HCT116 (cell line): ENCODE data around the gene CD160. TPM values are rescaled to one million over a fixed set of nuclear protein-coding genes. Genes with fewer than 3 reads are reported as not detected.
"Not testable (repeated sequence)": the region's sequence is repeated elsewhere in the genome, so short reads cannot be mapped to it uniquely, and the experiment has no call there.

Experiments
- ATAC-seq: fragments of 200-7000 bp; cut with Tn5 transposase; 2 replicates; pipeline ENCODE4 v1.9.1; 2020; ENCODE audit warnings: mild to moderate bottlenecking, moderate library complexity
- BruUV-seq: library from RNA; stranded (reverse); fragments of 400-500 nt; replicated peaks from 2 replicates; lab custom pipeline; 2021; lab: Mats Ljungman, UMichigan
- CTCF ChIA-PET: fragments of 300-600 bp; sonication (Branson Sonifier 250); formaldehyde crosslinking; loops from one replicate; lab custom pipeline; 2021; ENCODE audit warnings: antibody characterized with exemption; lab: Charles Lee
- POLR2A ChIA-PET: fragments of 300-600, 350-600 bp; sonication (Branson Sonifier 250); formaldehyde crosslinking; loops from one replicate; lab custom pipeline; 2021; ENCODE audit warnings: antibody characterized with exemption; lab: Charles Lee
- RAD21 ChIA-PET, 2 experiments: fragments of 300-600 bp; sonication (Branson Sonifier 250); formaldehyde crosslinking; loops; one replicate each; lab custom pipeline; 2023; ENCODE audit warnings: low total read pairs in 2 of 2; ENCODE audit not compliant: uncharacterized antibody in 2 of 2, unreplicated experiment in 2 of 2, low non-redundant PET in 1 of 2; lab: Charles Lee
- DNase-seq: peaks from one replicate; pipeline ENCODE4 v3.0.0-alpha.2; 2010; ENCODE audit warnings: low read depth, low spot score
- H2AFZ ChIP-seq: fragments of 200-600 bp; shearing (Covaris generic), sonication (generic); 2 replicates; pipeline ENCODE4 v1.6.1; 2017; ENCODE audit warnings: low read depth, mixed run types, mixed read lengths, antibody characterized with exemption, low read length; ENCODE audit not compliant: poor library complexity, severe bottlenecking
- H3K27ac ChIP-seq: 2 replicates; pipeline ENCODE4 v1.5.1; 2012; ENCODE audit warnings: low read depth, low read length
- H3K27me3 ChIP-seq: fragments of 200-600 bp; sonication (generic); 2 replicates; pipeline ENCODE4 v1.6.1; 2016; ENCODE audit warnings: mixed run types, low read length, mixed read lengths; ENCODE audit not compliant: insufficient read depth
- H3K36me3 ChIP-seq, 2 experiments: fragments of 200-500 bp in 1 of 2; fragments of 200-600 bp in 1 of 2; sonication (Bioruptor generic) in 1 of 2; sonication (generic) in 1 of 2; 2 replicates each; pipeline versions ENCODE4 v1.5.1 to v1.6.1; 2014 to 2016; ENCODE audit warnings: low read length in 2 of 2, inconsistent platforms in 1 of 2, mixed read lengths in 1 of 2, mixed run types in 1 of 2; ENCODE audit not compliant: insufficient read depth in 2 of 2, control insufficient read depth in 1 of 2
- H3K4me1 ChIP-seq, 2 experiments: fragments of 200-600 bp in 1 of 2; sonication (generic) in 1 of 2; 2 replicates each; pipeline versions ENCODE4 v1.5.1 to v1.6.1; 2012 to 2017; ENCODE audit warnings: low read length in 2 of 2, inconsistent platforms in 1 of 2, mild to moderate bottlenecking in 1 of 2, mixed read lengths in 1 of 2, mixed run types in 1 of 2, moderate library complexity in 1 of 2; ENCODE audit not compliant: insufficient read depth in 2 of 2, control insufficient read depth in 1 of 2
- H3K4me2 ChIP-seq: fragments of 200-600 bp; sonication (generic); 2 replicates; pipeline ENCODE4 v1.6.1; 2017; ENCODE audit warnings: mixed run types, low read length, mixed read lengths
- H3K4me3 ChIP-seq, 2 experiments: fragments of 200-600 bp in 1 of 2; sonication (generic) in 1 of 2; replicated peaks in 1 of 2; 2 replicates each; pipeline ENCODE4 v1.5.1; 2011 to 2016; ENCODE audit warnings: low read length in 2 of 2, control low read depth in 1 of 2, low read depth in 1 of 2, mild to moderate bottlenecking in 1 of 2, mixed read lengths in 1 of 2, mixed run types in 1 of 2
- H3K79me2 ChIP-seq: fragments of 200-600 bp; sonication (generic); 2 replicates; pipeline ENCODE4 v1.6.1; 2017; ENCODE audit warnings: mild to moderate bottlenecking, mixed run types, low read length, moderate library complexity, mixed read lengths; ENCODE audit not compliant: insufficient read depth
- H3K9ac ChIP-seq: fragments of 200-600 bp; sonication (generic); 2 replicates; pipeline ENCODE4 v1.6.1; 2016; ENCODE audit warnings: low read length, mixed read lengths
- H3K9me2 ChIP-seq: fragments of 200-600 bp; sonication (generic), shearing (Covaris generic); 2 replicates; pipeline ENCODE4 v1.6.1; 2017; ENCODE audit warnings: mixed run types, mild to moderate bottlenecking, moderate library complexity; ENCODE audit not compliant: insufficient read depth
- H3K9me3 ChIP-seq, 2 experiments: fragments of 200-500 bp in 1 of 2; fragments of 200-600 bp in 1 of 2; sonication (Bioruptor generic) in 1 of 2; sonication (generic) in 1 of 2; 2 replicates each; pipeline ENCODE4 v1.6.1; 2014 to 2017; ENCODE audit warnings: low read length in 2 of 2, mixed read lengths in 2 of 2, inconsistent platforms in 1 of 2, low read depth in 1 of 2, mild to moderate bottlenecking in 1 of 2, mixed run types in 1 of 2, moderate library complexity in 1 of 2; ENCODE audit not compliant: control insufficient read depth in 1 of 2, insufficient read depth in 1 of 2
- H4K20me1 ChIP-seq: fragments of 200-600 bp; sonication (generic), shearing (Covaris generic); 2 replicates; pipeline ENCODE4 v1.6.1; 2017; ENCODE audit warnings: mixed run types, mild to moderate bottlenecking, moderate library complexity; ENCODE audit not compliant: insufficient read depth
- CEBPB ChIP-seq: IDR thresholded peaks from 2 replicates; pipeline ENCODE4 v1.6.1; 2012; ENCODE audit warnings: low read depth
- CTCF ChIP-seq, 3 experiments: fragments of 200-600 bp in 1 of 3; sonication (generic) in 1 of 3; IDR thresholded peaks in 2 of 3; conservative IDR thresholded peaks in 1 of 3; 2 replicates each; pipeline ENCODE4 v1.5.1; 2012 to 2017; ENCODE audit warnings: low read depth in 2 of 3, low read length in 2 of 3, antibody characterized with exemption in 1 of 3, borderline replicate concordance in 1 of 3, control low read depth in 1 of 3, mild to moderate bottlenecking in 1 of 3, mixed read lengths in 1 of 3, mixed run types in 1 of 3, moderate library complexity in 1 of 3; ENCODE audit not compliant: insufficient read depth in 1 of 3
- ELF1 ChIP-seq: IDR thresholded peaks from 2 replicates; pipeline ENCODE4 v1.6.1; 2012; ENCODE audit warnings: low read depth, borderline replicate concordance
- EZH2 ChIP-seq: fragments of 200-600 bp; sonication (generic); IDR thresholded peaks from 2 replicates; pipeline ENCODE4 v1.6.1; 2017; ENCODE audit warnings: antibody characterized with exemption, mixed run types
- FOSL1 ChIP-seq: IDR thresholded peaks from 2 replicates; pipeline ENCODE4 v1.6.1; 2012; ENCODE audit warnings: low read depth
- JUND ChIP-seq: IDR thresholded peaks from 2 replicates; pipeline ENCODE4 v1.6.1; 2012
- POLR2AphosphoS5 ChIP-seq: IDR thresholded peaks from 2 replicates; pipeline ENCODE4 v1.6.1; 2011; ENCODE audit warnings: mild to moderate bottlenecking, low read depth, low read length, moderate library complexity
- RAD21 ChIP-seq: IDR thresholded peaks from 2 replicates; pipeline ENCODE4 v1.6.1; 2012; ENCODE audit warnings: low read depth, mild to moderate bottlenecking
- REST ChIP-seq: IDR thresholded peaks from 2 replicates; pipeline ENCODE4 v1.6.1; 2012; ENCODE audit warnings: low read depth
- YY1 ChIP-seq: IDR thresholded peaks from 2 replicates; pipeline ENCODE4 v1.6.1; 2011; ENCODE audit warnings: low read length, low read depth, moderate library complexity, mild to moderate bottlenecking; ENCODE audit not compliant: insufficient replicate concordance; ENCODE audit errors: extremely low read depth
- ZBTB33 ChIP-seq: IDR thresholded peaks from 2 replicates; pipeline ENCODE4 v1.6.1; 2011; ENCODE audit warnings: mild to moderate bottlenecking, low read length, moderate library complexity; ENCODE audit not compliant: insufficient replicate concordance; ENCODE audit errors: extremely low read depth
- ZFX ChIP-seq: fragments of 450-650 bp; IDR thresholded peaks from 2 replicates; pipeline ENCODE4 v1.6.1; 2017
- ZNF274 ChIP-seq: fragments of 200-500 bp; sonication (Bioruptor generic); IDR thresholded peaks from 2 replicates; pipeline ENCODE4 v1.6.1; 2014; ENCODE audit warnings: mild to moderate bottlenecking, low read depth, low read length, inconsistent platforms
- intact Hi-C: fragments of 100-400 bp; cut with micrococcal nuclease; formaldehyde crosslinking; loops from 2 replicates; pipeline ENCODE4 v1.10.0; 2022
- total RNA-seq: library from RNA; stranded (reverse); gene quantifications from one replicate; pipeline ENCODE4 v1.2.1, GENCODE V29; 2021; ENCODE audit not compliant: unreplicated experiment

Gene CD160
- total RNA-seq, 1 experiment from 2014 or later, result not detected

GRCh38 chr1:145768004-145768403 lies 48.7 kb downstream of the CD160 start:
- H3K9me3 ChIP-seq, POLR2A ChIA-PET, H3K9ac ChIP-seq, intact Hi-C loops, H3K9me2 ChIP-seq, H3K4me1 ChIP-seq, ATAC-seq, CTCF ChIA-PET, H3K27me3 ChIP-seq, BruUV-seq, H4K20me1 ChIP-seq, H2AFZ ChIP-seq, RAD21 ChIA-PET, H3K27ac ChIP-seq, H3K4me3 ChIP-seq, DNase-seq, H3K36me3 ChIP-seq, H3K4me2 ChIP-seq, H3K79me2 ChIP-seq: not testable (repeated sequence)

GRCh38 chr1:145771056-145771455 lies 51.8 kb downstream of the CD160 start:
- no peak for DNase-seq
- ATAC-seq, result no peak
- Histone ChIP-seq H3K79me2 (no peaks in the 10 kb centered on the region), H3K27me3 (no peaks in the 10 kb centered on the region), H4K20me1 (no peaks in the 10 kb centered on the region), H3K4me3 (no peak overlapping the region), H3K4me1 (no peaks in the 10 kb centered on the region), H3K9me3 (no peaks in the 10 kb centered on the region), H3K9me2 (no peaks in the 10 kb centered on the region), H3K27ac (no peak overlapping the region), H3K9ac (no peak overlapping the region), H3K4me2 (no peak overlapping the region), H3K36me3 (no peaks in the 10 kb centered on the region; a peak in 1 of 4 replicates), H2AFZ (no peak overlapping the region)
- intact Hi-C loops, result no loop called here
- BruUV-seq, result no TSS peak
- ChIA-PET RAD21 (no interaction called here), CTCF (no interaction called here), POLR2A (interaction anchor here (0.6 kb wide), 1 partner anchor 18 kb away, joined by 3 read pairs; no protein-coding TSS in a partner anchor)
- TF ChIP-seq CTCF (IDR thresholded peaks at IDR 0.05 in 2 of 3, conservative IDR thresholded peaks at IDR 0.05 in 1 of 3; ENCODE audit: borderline replicate concordance in 1 of 3, insufficient read depth in 1 of 3, low read depth in 2 of 3, low read length in 2 of 3) (no peak), RAD21 (no peak), ZBTB33 (no peak), JUND (no peak), FOSL1 (no peak), EZH2 (no peak), ELF1 (no peak), CEBPB (no peak), YY1 (no peak), ZFX (no peak), POLR2AphosphoS5 (no peak), ZNF274 (no peak), REST (no peak)
